Type B pancreatic cell (in vitro differentiated cells): Measurements from ENCODE around the gene PAN2. TPM values are rescaled to one million over a fixed set of nuclear protein-coding genes. Genes with fewer than 3 reads are reported as not detected.
"Not testable (repeated sequence)": the region's sequence is repeated elsewhere in the genome, so short reads cannot be mapped to it uniquely, and the experiment has no call there.

Experiments used
- DNase-seq: peaks from one replicate; pipeline ENCODE4 v3.0.0; 2021; ENCODE audit warnings: mixed read lengths; ENCODE audit not compliant: unreplicated experiment; ENCODE audit errors: extremely low spot score
- H3K27ac Mint-ChIP-seq: 2 replicates; pipeline ENCODE4 v1.8.0; 2021; ENCODE audit warnings: mild to moderate bottlenecking, mixed read lengths
- H3K27me3 Mint-ChIP-seq: 2 replicates; pipeline ENCODE4 v1.8.0; 2021; ENCODE audit warnings: mixed read lengths
- H3K36me3 Mint-ChIP-seq: 2 replicates; pipeline ENCODE4 v1.8.0; 2021; ENCODE audit warnings: mixed read lengths
- H3K4me1 Mint-ChIP-seq: one replicate; pipeline ENCODE4 v1.8.0; 2021; ENCODE audit warnings: mixed read lengths; ENCODE audit not compliant: unreplicated experiment
- H3K4me3 Mint-ChIP-seq: 2 replicates; pipeline ENCODE4 v1.8.0; 2021; ENCODE audit warnings: mild to moderate bottlenecking, mixed read lengths
- H3K9me3 Mint-ChIP-seq: 2 replicates; pipeline ENCODE4 v1.8.0; 2021; ENCODE audit warnings: mixed read lengths
- CTCF ChIP-seq: fragments of 200-600 bp; sonication (generic); conservative IDR thresholded peaks from 2 replicates; pipeline ENCODE4 v1.5.0; 2021; ENCODE audit warnings: antibody characterized with exemption, mild to moderate bottlenecking
- total RNA-seq: library from RNA; stranded (reverse); gene quantifications from 2 replicates; pipeline ENCODE4 v1.2.1, GENCODE V29; 2021; ENCODE audit warnings: low replicate concordance

PAN2 gene
- total RNA-seq, 1 donor from 2014 or later: 77.5 TPM

GRCh38 chr12:56359851-56360767, 26.3 kb upstream of the PAN2 start, which contains the start of gene STAT2:
TSS of gene STAT2 (minus strand) at chr12:56360107. CDS start at chr12:56356571, 3,536 bp downstream.
- no peak for TF ChIP-seq CTCF
- Mint-ChIP-seq H3K36me3 (peaks cover 5% of the 10 kb centered on the region), H3K27ac (peak within 1 kb of the TSS; percentile 99), H3K9me3 (no peaks in the 10 kb centered on the region), H3K4me1 (peaks cover 8% of the 10 kb centered on the region), H3K4me3 (peak within 1 kb of the TSS; percentile 99), H3K27me3 (no peaks in the 10 kb centered on the region)
- DNase-seq: peak; percentile 98

GRCh38 chr12:56358836-56359532, 25.2 kb upstream of the PAN2 start:
- no peaks in the 10 kb centered on the region for H3K27me3 Mint-ChIP-seq
- TF ChIP-seq CTCF: no peak
- peaks cover 8% of the 10 kb centered on the region for H3K4me1 Mint-ChIP-seq
- no peaks in the 10 kb centered on the region for H3K9me3 Mint-ChIP-seq
- peaks cover 5% of the 10 kb centered on the region for H3K36me3 Mint-ChIP-seq
- H3K27ac Mint-ChIP-seq: peak overlapping the region; percentile 99
- peak overlapping the region; percentile 99 for H3K4me3 Mint-ChIP-seq
- DNase-seq: no peak

GRCh38 chr12:56351325-56351724, 17.5 kb upstream of the PAN2 start:
- H3K4me1 Mint-ChIP-seq: no peaks in the 10 kb centered on the region

GRCh38 chr12:56350662-56351061, 16.9 kb upstream of the PAN2 start:
- Mint-ChIP-seq H3K27ac (no peak overlapping the region), H3K4me1 (no peaks in the 10 kb centered on the region), H3K9me3 (no peaks in the 10 kb centered on the region), H3K36me3 (peaks cover 26% of the 10 kb centered on the region), H3K27me3 (no peaks in the 10 kb centered on the region), H3K4me3 (no peak overlapping the region)
- TF ChIP-seq CTCF: no peak
- no peak for DNase-seq

More at GRCh38 chr12:56351325-56351724, 17.5 kb upstream of the PAN2 start:
- Mint-ChIP-seq H3K27ac (no peak overlapping the region), H3K4me3 (no peak overlapping the region), H3K36me3 (peaks cover 24% of the 10 kb centered on the region), H3K9me3 (no peaks in the 10 kb centered on the region), H3K27me3 (no peaks in the 10 kb centered on the region)
- DNase-seq: no peak
- TF ChIP-seq CTCF: no peak

GRCh38 chr12:56348776-56349175, 15.0 kb upstream of the PAN2 start:
- DNase-seq: no peak
- Mint-ChIP-seq H3K4me3 (no peak overlapping the region), H3K27me3 (no peaks in the 10 kb centered on the region), H3K36me3 (peaks cover 27% of the 10 kb centered on the region), H3K9me3 (no peaks in the 10 kb centered on the region), H3K27ac (no peak overlapping the region), H3K4me1 (no peaks in the 10 kb centered on the region)
- no peak for TF ChIP-seq CTCF

GRCh38 chr12:56347255-56347654, 13.5 kb upstream of the PAN2 start:
- H3K9me3 Mint-ChIP-seq, H3K4me3 Mint-ChIP-seq, H3K4me1 Mint-ChIP-seq, DNase-seq, H3K27me3 Mint-ChIP-seq, H3K27ac Mint-ChIP-seq: not testable (repeated sequence)
- H3K36me3 Mint-ChIP-seq: peaks cover 33% of the 10 kb centered on the region
